Omental fat pad (tissue), 4 donors: ENCODE data around the gene MAGEL2. TPM values are rescaled to one million over a fixed set of nuclear protein-coding genes. Genes with fewer than 3 reads are reported as not detected.

Experiments used
- ATAC-seq: fragments of 150-250 bp; one replicate; pipeline ENCODE4 v1.9.1; 2016; ENCODE audit warnings: mild to moderate bottlenecking, moderate library complexity; ENCODE audit not compliant: low FRiP score
- DNase-seq: peaks from one replicate; pipeline ENCODE4 v3.0.0-alpha.2; 2019; ENCODE audit warnings: low spot score
- total RNA-seq, 4 donors: library from RNA; depleted of rRNA; stranded (reverse); fragments of >200 nt; gene quantifications; one replicate each; pipeline ENCODE4 v1.1.0, GENCODE V29; 2016
- TF ChIP-seq, protein P1 (sequence below), 3 donors: fragments of 450-650 bp; IDR thresholded peaks; one replicate each; pipeline ENCODE4 v1.5.1; 2016 to 2017; ENCODE audit warnings: antibody characterized with exemption in 3 of 3, mild to moderate bottlenecking in 3 of 3, moderate library complexity in 2 of 3

MAGEL2 gene
- total RNA-seq, 4 donors from 2014 or later = 0.09 to 0.79 (median 0.71) TPM

DNA sequence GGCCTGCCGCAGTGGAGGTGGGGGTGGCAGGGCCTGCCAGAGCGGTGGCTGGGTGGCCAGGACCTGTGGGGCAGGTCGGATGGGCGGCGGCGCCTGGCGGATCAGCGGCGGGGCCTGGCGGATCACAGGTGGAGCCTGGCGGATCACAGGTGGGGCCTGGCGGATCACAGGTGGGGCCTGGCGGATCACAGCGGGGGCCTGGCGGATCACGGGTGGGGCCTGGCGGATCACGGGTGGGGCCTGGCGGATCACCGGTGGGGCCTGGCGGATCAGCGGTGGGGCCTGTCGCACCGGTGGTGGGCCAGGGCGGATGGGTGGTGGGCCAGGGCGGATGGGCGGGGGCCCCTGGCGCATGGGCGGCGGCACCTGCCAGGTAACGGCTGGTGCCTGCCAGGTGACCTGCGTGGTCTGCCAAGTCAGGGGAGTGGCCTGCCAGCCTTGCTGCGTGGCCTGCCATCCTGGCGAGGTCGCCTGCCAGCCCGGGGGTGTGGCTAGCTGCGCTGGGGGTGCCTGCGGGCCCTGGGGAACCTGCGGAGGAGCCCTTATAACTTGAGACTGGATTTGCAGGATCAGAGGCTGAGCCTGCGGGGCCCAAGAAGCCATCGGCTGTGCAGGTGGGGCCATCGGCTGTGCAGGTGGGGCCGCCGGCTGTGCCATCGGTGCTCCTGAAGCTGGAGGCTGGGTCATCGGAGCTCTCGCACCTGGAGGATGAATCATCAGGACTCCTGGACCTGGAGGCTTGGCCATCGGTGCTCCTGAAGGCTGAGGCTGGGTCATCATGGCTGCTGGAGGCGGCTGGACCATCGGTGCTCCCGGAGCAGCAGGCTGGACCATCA, 1.3 kb downstream of the MAGEL2 start:
- ATAC-seq = no peak
- TF ChIP-seq, protein P1, sequence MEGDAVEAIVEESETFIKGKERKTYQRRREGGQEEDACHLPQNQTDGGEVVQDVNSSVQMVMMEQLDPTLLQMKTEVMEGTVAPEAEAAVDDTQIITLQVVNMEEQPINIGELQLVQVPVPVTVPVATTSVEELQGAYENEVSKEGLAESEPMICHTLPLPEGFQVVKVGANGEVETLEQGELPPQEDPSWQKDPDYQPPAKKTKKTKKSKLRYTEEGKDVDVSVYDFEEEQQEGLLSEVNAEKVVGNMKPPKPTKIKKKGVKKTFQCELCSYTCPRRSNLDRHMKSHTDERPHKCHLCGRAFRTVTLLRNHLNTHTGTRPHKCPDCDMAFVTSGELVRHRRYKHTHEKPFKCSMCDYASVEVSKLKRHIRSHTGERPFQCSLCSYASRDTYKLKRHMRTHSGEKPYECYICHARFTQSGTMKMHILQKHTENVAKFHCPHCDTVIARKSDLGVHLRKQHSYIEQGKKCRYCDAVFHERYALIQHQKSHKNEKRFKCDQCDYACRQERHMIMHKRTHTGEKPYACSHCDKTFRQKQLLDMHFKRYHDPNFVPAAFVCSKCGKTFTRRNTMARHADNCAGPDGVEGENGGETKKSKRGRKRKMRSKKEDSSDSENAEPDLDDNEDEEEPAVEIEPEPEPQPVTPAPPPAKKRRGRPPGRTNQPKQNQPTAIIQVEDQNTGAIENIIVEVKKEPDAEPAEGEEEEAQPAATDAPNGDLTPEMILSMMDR (IDR thresholded peaks at IDR 0.05) = no peak

GRCh38 chr15:23645371-23646164, 2.1 kb downstream of the MAGEL2 start:
- ATAC-seq (no peak), DNase-seq (no peak)
- TF ChIP-seq, protein P1 (IDR thresholded peaks at IDR 0.05) = no peak

More for the DNA sequence above, 1.3 kb downstream of the MAGEL2 start:
- DNase-seq = no peak

DNA sequence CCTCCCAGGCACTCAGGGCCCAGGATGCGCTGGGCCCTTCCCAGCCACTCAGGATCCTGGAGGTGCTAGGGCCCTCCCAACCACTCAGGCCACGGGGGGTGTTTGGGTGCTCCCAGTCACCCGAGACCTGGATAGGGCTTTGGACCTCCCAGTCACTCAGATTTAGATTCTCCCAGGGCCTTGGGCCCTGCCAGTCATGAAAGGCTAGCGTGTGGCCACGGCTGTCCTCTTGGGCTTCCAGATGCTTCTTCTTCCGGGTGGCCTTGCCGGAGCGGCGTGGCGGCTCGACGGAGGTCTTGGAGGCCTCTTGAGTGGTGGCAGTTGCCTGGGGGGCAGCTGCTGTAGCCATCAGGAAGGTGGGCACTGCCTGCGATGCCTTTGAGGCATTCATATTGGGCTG, 2.8 kb downstream of the MAGEL2 start:
- DNase-seq (no peak), ATAC-seq (no peak)
- TF ChIP-seq, protein P1 (IDR thresholded peaks at IDR 0.05) = no peak

DNA sequence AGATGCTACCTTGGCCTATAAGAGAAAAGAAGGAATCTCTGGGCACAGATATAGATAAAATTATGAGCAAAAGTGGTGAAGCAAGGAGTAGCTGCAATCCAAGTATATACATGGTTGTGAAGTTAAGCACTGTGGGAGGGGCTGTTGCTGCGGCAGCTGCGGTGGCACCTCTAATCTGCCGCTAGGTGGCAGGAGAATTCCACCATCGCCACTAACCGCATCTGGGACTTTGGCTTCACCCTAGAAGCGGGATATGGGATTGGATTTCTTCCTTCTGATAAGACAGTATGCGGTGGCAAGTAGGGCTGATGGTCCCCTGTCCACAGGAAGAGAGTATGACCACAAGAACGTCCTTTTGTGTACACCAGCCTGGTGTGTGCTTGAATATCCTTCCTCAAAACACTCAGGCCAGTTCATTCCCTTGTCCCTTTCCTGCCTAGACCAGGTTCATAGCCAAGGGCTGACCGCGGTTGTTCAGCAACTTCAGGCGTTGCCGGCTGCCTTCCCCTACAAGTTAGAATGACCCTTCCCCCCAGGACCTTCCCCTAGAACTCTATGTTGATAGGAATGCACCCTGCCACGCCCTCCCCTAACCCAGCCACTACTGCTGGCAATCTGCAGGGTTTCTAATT, 5.1 kb downstream of the MAGEL2 start:
- DNase-seq (no peak), ATAC-seq (peak; percentile 62)
- TF ChIP-seq, protein P1 (IDR thresholded peaks at IDR 0.05) = peak in 1 of 3 donors; percentile 7

GRCh38 chr15:23634181-23634580, 13.5 kb downstream of the MAGEL2 start:
- no peak for ATAC-seq
- DNase-seq = no peak
- TF ChIP-seq, protein P1 (IDR thresholded peaks at IDR 0.05) = no peak

DNA sequence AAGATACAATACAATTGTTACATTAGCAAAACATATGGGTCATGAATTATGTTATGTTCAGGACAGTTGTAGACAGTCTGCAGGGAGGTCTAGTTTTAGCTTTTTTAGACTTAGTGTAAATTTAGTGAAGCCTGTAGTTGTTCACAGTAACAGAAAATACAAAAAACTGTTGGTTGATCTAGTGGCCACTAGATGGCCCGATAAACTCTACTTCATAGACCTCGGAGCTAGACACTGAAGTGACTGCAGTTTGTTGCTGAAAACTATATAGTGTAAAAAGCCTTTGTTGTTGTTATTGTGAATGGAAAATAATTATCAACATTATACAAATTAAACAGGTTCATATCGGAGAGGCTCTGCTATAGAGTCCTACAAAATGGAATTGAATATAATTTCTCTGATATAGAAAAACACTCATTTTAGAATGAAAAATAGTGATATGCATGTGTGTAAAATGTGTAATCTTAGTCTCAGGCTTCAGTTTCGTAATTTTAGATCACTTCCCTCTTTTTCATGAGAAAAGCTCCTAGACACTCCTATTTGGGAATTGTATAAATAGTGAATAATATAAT, 18.3 kb downstream of the MAGEL2 start:
- DNase-seq (no peak), ATAC-seq (no peak)
- TF ChIP-seq, protein P1 (IDR thresholded peaks at IDR 0.05) = no peak
